HG03097 (cell line): ENCODE data around the gene ZNF784.

ENCODE experiments used
- ATAC-seq: cut with Tn5 transposase; IDR thresholded peaks from one replicate; pipeline ENCODE4 v1.9.1; 2021; ENCODE audit not compliant: unreplicated experiment, low FRiP score

Gene ZNF784

DNA sequence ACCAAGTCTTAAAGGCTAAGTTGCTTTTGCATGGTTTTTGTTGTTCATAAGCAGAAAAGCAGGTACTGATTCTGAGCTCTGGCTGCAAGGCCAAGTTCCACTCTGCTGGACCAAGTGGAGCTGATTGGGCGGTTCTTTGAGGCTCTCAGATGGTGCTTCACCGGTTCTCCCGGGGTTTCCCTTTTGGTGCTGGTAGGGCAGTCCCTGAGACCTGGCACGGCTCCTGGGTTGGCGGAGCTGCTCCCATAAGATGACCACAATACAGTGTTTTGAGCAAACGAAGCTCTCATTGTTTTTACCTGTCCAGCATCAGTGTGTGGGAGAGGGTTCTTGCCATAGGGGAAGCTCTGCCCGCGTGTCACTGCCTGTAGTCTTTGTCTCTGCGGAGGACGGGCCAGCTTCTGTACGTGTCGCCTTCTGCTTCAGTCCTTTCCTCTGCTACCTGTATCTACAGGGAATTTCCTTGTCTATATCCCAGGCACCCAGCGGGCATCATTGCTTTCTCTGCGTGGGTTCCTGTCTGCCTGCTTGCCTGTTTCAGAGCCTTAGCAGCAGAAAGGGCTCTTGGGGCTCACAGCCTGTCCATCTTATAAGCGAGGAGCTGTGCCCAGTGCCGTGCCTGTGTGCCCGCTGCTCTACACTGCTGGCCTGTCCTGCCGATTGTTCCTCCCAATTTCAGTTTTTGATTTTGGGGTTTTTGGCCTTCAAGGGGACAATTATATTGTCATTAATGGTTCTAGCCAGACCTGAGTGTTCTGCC, 32.8 kb upstream of the ZNF784 start:
- no peak for ATAC-seq

DNA sequence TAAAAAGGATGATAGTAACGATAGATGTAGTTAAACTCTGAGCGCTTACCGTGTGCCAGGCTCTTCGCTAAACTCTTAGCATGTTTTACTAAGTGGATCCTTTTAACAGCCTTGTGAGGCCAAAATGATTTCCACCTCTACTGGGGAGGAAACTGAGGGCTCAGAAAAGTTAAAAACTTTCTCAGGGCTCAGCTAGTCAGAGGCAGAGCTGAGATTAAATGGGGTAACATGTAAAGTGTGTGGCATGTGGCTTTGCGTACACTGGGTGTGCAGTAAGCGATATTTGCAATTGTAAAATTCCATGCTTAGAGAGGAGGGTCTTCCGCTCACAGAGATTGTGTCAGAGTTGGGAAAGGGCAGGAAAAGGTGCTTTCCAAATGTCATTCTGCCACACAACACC, 32.2 kb upstream of the ZNF784 start:
- ATAC-seq = no peak

DNA sequence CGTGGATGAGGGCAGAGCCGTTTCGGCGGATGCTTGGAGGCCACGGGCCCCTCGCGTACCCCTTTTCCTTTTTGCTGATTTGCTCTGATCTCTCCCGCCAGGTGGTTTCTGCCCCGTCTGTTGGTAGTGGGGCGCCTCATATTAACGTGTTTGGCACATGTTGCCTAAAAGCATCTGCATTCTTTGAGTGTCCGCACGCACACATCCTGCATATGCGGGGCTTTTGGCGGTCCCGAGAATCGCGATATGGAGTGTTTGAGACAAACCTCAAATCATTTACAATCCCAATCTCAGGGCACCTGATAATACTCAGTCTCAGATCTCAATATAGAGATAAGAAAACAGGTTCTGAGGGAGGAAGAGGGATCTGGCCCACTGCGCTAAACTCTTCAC, 31.3 kb upstream of the ZNF784 start:
- no peak for ATAC-seq

DNA sequence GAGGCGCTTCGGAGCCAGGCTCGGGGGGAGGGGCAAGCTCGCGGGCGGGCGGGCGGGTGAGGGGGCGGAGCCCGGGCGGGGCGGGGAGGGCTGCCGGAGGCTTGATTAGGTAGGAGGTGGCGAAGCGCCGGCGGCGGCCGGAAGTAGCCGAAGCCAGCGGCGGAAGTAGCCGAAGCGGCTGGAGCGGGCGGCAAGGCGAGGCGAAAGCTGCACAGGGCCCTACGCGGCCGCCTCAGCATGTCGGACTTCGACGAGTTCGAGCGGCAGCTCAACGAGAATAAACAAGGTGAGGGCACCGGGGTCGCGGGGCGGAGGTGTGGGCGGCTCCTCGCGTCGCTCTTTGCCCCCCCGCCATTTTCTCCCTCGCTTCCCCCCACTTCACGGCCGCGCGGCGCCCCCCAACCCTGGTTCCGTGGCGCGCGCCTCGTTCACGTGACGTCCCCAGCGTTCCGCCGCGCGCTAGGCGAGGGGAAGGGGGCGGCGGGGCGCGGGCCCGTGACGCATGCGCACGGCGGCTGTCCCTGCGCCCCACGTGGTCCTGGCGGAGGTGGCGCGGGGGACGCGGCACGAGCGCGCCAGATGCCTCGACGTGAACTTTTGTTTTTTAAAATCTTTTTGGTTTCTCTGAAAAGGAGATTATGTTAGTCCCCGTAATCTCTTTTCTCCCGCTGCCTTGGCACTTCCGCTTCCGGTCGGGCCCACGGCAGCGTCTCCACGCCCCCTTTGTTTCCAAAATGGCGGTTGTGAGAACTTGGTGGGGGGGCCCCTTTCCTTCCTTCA, 30.7 kb upstream of the ZNF784 start, which contains the start of gene U2AF2:
Gene U2AF2, plus strand, starts transcription at position 168 of the 780 bp plus-strand sequence. Its CDS starts 70 bp downstream, at position 238.
- no peak for ATAC-seq

DNA sequence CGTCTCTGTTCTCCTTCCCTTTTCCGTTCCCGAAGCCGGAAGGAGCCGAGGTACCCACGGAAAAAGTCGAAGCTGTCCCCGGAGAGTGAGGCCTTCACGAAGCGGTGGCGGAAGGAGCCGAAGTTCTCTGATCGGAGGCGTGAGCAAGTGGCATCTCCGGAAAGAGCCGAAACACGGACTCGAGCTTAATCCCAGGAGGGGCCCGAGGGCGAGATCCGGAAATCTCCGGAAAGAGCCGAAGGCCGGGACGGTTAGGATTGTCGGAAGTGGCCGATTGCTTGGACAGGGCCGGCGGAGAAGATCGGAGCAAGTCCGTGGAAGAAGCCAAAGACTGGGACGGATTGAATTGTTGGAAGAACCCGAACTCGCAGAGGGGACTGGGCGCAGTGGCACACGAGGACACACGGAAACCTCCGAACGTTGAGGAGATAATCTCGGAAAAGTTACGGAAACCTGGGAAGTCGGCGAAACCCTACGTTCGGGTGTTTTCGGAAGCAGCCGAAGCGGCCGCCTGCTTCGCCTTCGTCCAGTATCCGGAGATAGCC, 30.0 kb upstream of the ZNF784 start:
- peak; percentile 66 for ATAC-seq

DNA sequence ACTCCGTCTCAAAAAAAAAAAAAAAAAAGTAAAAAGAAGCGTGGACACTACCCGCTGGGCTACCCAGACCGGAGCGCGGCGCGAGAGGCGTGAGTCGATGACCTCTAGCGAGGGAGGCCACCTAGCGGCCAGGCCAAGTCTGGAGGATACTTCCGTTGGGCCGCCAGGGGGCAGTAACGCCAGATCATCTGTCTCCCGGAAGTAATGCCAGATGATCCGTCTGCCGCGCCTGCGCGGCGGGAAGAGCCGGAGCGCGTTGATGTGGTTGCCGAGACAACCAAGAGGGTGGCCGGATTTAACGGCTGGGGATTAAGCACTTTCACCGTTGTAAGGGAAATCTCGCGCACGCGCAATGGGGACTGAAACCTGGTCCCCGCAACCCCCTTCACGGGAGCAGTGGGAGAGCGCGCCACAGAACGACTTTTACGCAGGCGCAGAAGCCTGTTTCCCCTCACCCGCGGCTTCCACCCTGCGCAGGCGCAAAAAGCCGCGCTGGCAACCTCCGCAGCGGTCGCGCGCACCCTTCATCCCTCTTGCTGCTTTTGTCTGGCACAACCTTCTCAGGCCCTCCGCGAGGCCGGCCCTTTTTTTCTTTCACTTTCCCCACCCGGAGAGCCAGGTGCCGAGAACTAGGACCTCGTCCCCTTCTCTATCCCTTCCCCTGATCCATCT, 29.4 kb upstream of the ZNF784 start:
- peak; percentile 40 for ATAC-seq

DNA sequence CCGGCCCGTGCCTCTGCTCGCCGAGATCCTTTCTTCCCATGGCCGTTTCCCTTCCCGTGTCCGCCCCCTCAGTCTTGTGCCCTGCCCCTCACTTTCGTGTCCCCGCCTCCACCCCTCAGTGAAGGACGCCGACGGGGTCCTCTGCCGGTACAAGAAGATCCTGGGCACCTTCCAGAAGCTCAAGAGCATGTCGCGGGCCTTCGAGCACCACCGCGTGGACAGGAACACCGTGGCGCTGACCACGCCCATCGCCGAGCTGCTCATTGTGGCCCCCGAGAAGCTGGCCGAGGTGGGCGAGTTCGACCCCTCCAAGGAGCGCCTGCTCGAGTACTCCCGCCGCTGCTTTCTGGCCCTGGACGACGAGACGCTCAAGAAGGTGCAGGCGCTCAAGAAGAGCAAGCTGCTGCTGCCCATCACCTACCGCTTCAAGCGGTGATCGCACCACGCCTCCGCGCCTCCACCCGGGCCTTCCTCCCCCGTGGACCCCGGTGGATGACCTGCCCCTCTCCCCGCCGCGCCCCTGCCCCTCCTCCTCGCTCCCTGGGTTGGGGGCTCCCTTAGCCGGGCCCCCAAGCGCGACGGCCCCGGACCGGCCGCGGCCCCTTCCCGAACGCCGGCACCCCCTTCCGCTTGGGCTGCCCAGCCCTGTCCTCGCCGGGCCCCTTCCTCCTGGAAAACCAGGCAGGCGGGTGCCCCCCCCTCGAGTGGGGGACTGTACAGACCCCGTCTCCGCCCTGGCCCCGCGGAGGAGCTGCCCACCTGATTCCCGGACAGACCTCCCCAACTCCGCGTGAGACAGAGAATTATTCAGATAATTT, 28.2 kb upstream of the ZNF784 start:
- ATAC-seq = no peak

DNA sequence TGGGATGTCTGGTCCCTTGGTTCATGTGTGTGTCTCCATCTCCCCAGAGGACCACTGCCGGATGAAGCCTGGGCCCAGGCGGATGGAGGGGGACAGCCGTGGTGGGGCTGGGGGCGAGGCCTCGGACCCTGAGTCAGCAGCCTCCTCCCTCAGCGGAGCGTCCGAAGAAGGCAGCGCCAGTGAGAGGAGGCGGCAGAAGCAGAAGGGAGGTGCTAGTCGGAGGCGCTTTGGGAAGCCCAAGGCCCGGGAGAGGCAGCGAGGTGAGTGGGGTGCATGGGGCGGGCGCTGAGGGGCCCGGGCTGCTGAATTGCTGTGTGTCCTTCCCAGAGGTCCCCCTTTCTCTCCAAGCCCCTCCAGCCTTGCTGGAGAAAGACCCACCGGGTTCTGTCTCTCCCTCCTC, 26.9 kb upstream of the ZNF784 start:
- ATAC-seq = no peak

DNA sequence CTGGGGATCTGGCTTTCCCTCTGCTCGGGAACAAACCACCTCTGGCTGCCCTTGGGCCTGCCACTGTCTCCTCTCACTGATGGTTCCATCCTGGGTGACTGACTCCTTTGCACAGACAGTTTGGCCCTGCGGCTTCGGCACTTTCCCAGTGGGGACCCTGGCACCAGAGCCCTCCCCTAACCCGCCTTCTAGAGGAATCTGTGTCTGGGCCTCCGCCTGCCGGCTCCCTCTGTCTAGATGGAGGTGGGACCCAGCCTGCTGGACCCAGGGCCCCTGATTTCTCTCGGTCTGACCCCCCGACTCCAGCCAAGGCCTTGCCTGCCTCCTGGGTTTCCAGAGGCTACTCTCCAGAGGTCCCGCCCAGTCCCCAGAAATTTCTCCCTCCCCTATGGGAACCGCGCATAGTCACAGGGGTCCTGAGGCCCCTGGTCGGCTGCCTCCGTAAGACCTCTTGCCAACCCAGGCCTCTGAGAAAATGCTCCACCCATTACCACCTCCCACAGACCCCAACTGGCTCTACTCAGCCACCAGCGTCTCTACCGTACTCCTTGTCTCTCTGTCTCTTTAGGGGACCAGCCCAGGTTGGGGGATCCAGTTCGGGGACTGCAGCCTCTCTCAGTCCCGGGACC, 26.4 kb upstream of the ZNF784 start:
- no peak for ATAC-seq

DNA sequence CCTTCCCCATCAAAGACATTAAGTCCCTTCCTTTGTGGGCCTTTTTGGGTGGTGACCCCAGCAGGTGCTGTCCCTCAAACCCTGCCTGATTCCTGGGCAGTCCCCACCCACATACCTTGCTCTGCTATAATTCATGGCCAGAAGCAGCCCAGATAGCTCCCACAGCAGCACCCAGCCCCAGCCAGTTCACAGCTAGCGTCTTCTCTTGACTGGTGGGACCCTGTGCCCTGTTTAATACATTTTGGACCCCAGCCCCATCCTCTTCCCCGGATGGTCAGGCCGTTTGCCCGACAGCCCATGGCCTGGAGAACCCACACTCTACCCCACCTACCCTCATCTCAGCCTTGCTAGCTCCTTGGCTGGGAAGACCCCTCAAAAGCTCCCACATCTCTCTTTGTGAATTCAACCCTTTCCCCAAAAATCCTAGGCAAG, 25.8 kb upstream of the ZNF784 start:
- no peak for ATAC-seq

DNA sequence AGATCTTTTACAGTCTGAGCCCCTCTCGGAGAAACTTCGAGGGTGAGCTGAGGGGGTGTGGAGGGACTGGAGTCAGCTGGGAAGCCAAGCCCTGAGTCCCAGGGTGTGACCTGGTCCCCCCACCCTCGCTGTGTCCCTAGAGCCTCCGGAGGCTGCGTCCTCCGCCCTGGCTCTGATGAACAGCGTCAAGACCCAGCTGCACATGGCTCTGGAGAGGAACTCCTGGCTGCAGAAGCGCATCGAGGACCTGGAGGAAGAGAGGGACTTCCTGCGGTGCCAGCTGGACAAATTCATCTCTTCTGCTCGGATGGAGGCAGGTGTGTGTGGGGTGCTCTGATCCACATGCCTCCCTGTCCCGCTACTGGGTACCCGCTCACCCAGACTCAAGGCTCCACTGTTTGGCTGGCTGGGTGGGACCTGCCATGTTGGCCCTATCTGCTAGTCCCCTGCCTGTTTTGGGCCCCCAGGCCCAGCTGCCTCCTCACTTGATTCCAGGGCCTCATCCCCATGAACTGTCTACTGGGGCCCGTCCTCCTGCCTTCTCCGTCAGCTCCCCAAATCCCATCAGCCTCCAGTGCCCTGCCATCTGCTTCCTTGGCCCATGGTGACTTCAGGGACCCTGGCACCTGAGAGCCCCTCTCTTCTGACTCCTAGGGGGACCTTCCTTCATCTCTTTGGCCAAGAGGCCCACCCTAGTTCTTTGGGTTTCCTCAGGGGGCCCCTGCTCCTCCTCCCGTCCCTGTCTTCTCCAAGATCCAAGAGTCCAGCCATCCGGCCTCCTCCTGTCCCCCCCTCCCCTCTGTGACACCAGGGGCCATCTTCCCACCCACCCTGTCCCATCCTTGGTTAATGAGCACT, 25.1 kb upstream of the ZNF784 start:
- ATAC-seq = no peak

DNA sequence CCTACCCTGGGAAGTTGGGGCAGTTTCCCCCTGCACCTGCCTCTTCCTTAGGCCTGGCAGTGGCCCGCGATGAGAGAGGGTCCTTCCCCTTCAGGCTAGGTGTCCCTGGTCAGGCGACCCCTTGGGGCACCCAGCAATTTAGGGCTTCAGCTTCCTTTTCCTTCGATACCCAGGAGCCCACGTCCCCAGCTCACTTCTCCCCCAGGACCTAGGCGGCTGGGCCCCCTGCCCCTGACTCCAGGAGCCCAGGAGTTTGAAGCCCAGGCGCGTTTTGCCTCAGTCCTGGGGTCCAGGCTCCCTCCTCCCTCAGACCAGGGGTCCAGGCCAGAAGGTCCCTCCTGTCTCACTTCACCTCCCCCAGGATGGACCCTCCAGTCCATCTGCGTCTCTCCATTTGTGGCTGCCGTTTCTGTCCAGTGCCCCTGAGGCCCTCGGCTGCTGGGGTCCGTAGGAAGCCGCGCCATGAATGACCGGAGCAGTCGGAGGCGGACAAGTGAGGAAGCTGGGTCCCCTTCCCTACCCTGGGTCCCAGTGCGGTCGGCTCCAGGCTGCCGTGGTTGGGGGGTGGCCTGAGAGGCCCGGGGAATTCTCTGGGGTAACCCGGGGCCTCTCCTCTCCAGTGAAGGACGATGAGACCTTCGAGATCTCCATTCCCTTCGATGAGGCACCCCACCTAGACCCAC, 24.4 kb upstream of the ZNF784 start:
- ATAC-seq = no peak

DNA sequence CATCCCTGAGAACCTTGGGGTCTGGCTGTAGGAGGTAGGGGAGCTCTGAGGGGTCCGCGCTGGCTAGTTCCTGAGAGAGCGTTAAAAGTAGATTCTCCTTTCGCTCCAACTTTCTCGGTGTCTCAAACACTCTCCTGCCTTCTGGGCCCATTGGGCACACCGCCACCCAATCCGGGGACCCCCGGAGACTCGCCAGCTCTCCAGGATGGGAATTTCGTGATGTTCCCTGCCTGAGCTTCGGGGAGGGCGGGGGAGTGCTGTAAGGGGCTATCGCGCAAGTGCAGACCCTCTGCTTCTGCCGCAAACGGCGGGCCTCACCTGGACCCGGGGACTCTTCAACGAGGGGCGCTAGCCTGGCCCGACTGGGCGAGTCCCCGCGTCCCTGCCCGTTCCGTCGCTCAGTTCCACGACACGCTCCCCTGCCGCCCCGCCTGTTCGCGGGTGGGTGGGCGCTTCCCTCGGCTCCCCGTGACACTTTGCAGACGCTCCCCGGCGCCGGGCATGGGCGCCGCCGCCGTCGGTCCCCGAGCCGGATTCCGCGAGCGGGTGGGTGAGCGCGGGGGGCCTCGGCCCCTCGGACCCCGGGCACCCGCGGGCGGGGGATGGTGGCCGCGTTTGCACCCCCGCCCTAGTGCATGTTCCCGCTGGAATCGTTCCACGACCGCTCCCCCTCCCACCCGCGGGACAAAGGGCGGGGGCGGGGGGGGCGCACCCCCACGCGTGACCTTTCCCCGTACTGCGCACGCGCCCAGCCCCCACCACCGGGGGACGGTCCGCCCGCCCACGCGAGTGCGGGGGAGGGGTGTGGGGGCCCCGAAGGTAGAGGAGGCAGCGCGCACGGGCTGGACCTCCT, 23.6 kb upstream of the ZNF784 start, which contains the start of gene CCDC106:
Gene CCDC106, plus strand, starts transcription at position 481 of the 853 bp plus-strand sequence. CDS start 835 bp downstream, outside the sequence.
- ATAC-seq = no peak

DNA sequence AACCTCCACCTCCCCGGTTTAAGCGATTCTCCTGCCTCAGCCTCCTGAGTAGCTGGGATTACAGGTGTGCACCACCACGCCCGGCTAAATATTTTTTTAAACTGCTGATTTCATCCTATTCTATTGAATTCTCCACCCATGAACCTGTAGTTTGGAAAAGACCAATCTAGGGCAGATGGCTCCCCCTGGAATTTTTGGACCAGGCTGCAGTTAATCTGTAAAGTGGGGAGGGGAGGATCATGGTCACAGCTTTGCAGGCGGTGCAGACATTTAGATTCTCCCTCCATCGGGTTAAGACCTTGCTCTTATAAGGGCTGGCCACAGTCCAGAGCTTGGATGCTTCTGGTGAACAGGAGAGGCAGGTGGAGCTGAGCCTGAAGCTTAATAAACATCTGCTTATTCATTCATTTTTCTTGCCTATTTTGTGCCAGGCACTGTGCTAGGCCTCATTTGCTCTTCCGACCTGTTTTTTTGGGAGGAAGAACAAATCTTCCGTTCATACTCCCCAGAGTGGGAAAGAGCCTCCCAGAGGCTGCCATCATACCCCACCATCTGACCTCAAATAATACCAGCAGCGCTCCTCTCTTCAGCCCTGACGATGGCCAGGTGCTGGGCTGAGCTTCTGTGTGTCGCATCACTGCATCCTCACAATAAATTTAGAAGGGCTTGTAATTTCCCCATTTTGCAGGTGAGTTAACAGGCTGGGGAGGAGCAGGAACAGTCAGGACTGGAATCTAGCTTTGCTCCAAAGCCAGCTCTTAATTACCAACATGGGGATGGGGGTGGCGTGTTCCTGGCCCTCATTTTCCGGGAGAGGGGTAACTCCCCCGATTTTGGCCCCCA, 22.7 kb upstream of the ZNF784 start:
- no peak for ATAC-seq

DNA sequence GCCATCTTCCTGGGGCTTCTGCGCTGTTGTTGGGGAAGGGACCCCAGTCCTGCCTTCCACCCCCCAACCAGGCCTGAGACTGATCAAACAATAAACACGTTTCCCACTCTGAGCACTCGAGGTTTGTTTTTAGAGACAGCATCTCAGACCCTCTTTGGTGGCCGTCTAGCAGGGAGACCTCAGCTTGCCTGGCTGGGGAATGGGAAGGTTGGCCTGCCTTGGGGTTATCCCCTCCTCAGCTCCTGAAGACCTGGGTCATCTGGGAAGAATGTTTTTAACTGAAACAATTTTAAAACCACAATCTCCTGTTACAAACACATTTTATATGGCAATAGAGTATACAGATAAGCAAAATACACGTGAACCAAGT, 21.1 kb upstream of the ZNF784 start:
- ATAC-seq = no peak

DNA sequence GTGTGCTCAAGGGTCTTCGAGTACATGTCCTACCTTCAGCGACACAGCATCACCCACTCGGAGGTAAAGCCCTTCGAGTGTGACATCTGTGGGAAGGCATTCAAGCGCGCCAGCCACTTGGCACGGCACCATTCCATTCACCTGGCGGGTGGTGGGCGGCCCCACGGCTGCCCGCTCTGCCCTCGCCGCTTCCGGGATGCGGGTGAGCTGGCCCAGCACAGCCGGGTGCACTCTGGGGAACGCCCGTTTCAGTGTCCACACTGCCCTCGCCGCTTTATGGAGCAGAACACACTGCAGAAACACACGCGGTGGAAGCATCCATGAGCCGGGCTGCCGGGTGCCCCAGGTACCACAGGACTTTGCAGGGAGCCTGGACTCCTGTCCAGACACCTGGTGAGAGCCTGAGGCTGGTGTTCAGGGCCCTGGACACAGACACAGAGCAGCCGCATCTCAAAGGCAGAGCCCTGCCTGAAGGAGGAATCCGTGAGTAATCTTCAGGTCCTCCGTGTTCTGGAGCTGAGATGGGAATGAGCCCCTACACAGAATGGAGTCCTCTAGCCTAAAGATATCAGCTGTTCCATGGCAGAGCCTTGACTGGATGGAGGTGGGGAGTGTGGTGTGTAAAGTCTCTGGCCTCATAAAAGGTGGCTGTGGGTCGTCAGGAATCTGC, 20.6 kb upstream of the ZNF784 start:
- no peak for ATAC-seq
